K562 (cell line): Measurements from ENCODE around the gene HSD3B7. TPM values are rescaled to one million over a fixed set of nuclear protein-coding genes. Genes with fewer than 3 reads are reported as not detected.

ENCODE experiments used
- CBFA2T2 ChIP-seq: fragments of 450-650 bp; conservative IDR thresholded peaks from 2 replicates; pipeline ENCODE4 v1.6.1; 2017; ENCODE audit warnings: mild to moderate bottlenecking
- CEBPG ChIP-seq, 3 experiments: fragments of 200-800 bp in 1 of 3; sonication (Bioruptor generic) in 1 of 3; sonication (generic) in 1 of 3; formaldehyde crosslinking in 1 of 3; IDR thresholded peaks in 2 of 3; conservative IDR thresholded peaks in 1 of 3; 2 replicates each; pipeline versions ENCODE4 v1.6.1 to v1.8.0; 2016 to 2022; ENCODE audit warnings: missing compliant biosample characterization in 2 of 3, missing genetic modification characterization in 2 of 3, mild to moderate bottlenecking in 1 of 3, missing genetic modification reagents in 1 of 3
- CTCF ChIP-seq, 3 experiments: IDR thresholded peaks in 2 of 3; conservative IDR thresholded peaks in 1 of 3; 2 replicates each; pipeline ENCODE4 v1.5.1; 2011 to 2012; ENCODE audit warnings: low read length in 3 of 3, mild to moderate bottlenecking in 3 of 3, control low read depth in 2 of 3, improper control_type of control experiment in 1 of 3, inconsistent platforms in 1 of 3, low read depth in 1 of 3, mixed read lengths in 1 of 3, moderate library complexity in 1 of 3; ENCODE audit not compliant: insufficient read depth in 2 of 3
- DIDO1 ChIP-seq: fragments of 450-650 bp; IDR thresholded peaks from 2 replicates; pipeline ENCODE4 v1.6.1; 2016; ENCODE audit warnings: low read depth, missing biosample characterization, missing genetic modification characterization
- GATA2 ChIP-seq: sonication (generic); formaldehyde crosslinking; IDR thresholded peaks from 2 replicates; pipeline ENCODE4 v1.4.0; 2020; ENCODE audit warnings: mild to moderate bottlenecking, missing genetic modification reagents
- GATAD2B ChIP-seq: fragments of 450-650 bp; IDR thresholded peaks from 2 replicates; pipeline ENCODE4 v1.6.1; 2017; ENCODE audit warnings: mild to moderate bottlenecking, borderline replicate concordance
- HDAC6 ChIP-seq: IDR thresholded peaks from 2 replicates; pipeline ENCODE4 v1.6.1; 2012; ENCODE audit warnings: low read depth, mild to moderate bottlenecking, control low read depth, inconsistent platforms, low read length, moderate library complexity
- HLTF ChIP-seq: fragments of 450-650 bp; IDR thresholded peaks from 2 replicates; pipeline ENCODE4 v1.6.1; 2016
- HMG20B ChIP-seq: fragments of 250-450 bp; sonication (Bioruptor Pico); IDR thresholded peaks from 2 replicates; pipeline ENCODE4 v1.5.0; 2021; ENCODE audit warnings: mild to moderate bottlenecking
- HMGN3 ChIP-seq: IDR thresholded peaks from 2 replicates; pipeline ENCODE4 v1.6.1; 2011; ENCODE audit warnings: borderline replicate concordance, low read depth, mild to moderate bottlenecking, mixed read lengths, low read length; ENCODE audit not compliant: insufficient read length; ENCODE audit errors: extremely low read depth
- HNRNPK ChIP-seq: fragments of 200-400 bp; formaldehyde crosslinking; IDR thresholded peaks from one replicate; pipeline ENCODE4 v1.6.1; 2018; ENCODE audit warnings: mild to moderate bottlenecking, low read depth, low read length; ENCODE audit not compliant: poor library complexity, severe bottlenecking
- HOMEZ ChIP-seq: fragments of 250-450 bp; sonication (Bioruptor Pico); IDR thresholded peaks from 2 replicates; pipeline ENCODE4 v1.4.0; 2020; ENCODE audit warnings: mild to moderate bottlenecking, moderate library complexity
- KDM2B ChIP-seq: fragments of 250-450 bp; sonication (Bioruptor Pico); IDR thresholded peaks from 2 replicates; pipeline ENCODE4 v1.8.0; 2021; ENCODE audit warnings: mild to moderate bottlenecking, moderate library complexity
- MAFG ChIP-seq: fragments of 450-650 bp; conservative IDR thresholded peaks from 2 replicates; pipeline ENCODE4 v1.6.1; 2016; ENCODE audit warnings: missing genetic modification characterization, missing compliant biosample characterization
- MED1 ChIP-seq: sonication (generic); formaldehyde crosslinking; IDR thresholded peaks from 2 replicates; pipeline ENCODE4 v1.8.1; 2023; ENCODE audit warnings: missing genetic modification reagents, borderline replicate concordance
- MYNN ChIP-seq, 2 experiments: sonication (generic); formaldehyde crosslinking in 1 of 2; IDR thresholded peaks; 2 replicates each; pipeline versions ENCODE4 v1.5.0 to v1.6.1; 2016 to 2020; ENCODE audit warnings: antibody characterized with exemption in 1 of 2, missing genetic modification reagents in 1 of 2
- POLR3A ChIP-seq: IDR thresholded peaks from 2 replicates; pipeline ENCODE4 v1.6.1; 2011; ENCODE audit warnings: borderline replicate concordance, mild to moderate bottlenecking, moderate library complexity; ENCODE audit not compliant: insufficient read length, insufficient read depth; ENCODE audit errors: extremely low read depth
- PPARD ChIP-seq: fragments of 250-450 bp; sonication (Bioruptor Pico); IDR thresholded peaks from 2 replicates; pipeline ENCODE4 v1.8.0; 2022; ENCODE audit warnings: inconsistent platforms, mild to moderate bottlenecking, moderate library complexity
- PTRF ChIP-seq: fragments of 450-650 bp; IDR thresholded peaks from 2 replicates; pipeline ENCODE4 v1.6.1; 2016; ENCODE audit warnings: mild to moderate bottlenecking, missing genetic modification characterization, missing compliant biosample characterization
- PURB ChIP-seq: sonication (generic); formaldehyde crosslinking; IDR thresholded peaks from 2 replicates; pipeline ENCODE4 v1.9.0; 2021; ENCODE audit warnings: low read depth, mild to moderate bottlenecking, missing genetic modification reagents
- SRSF1 ChIP-seq: fragments of 200-400 bp; formaldehyde crosslinking; IDR thresholded peaks from 2 replicates; pipeline ENCODE4 v1.6.1; 2017; ENCODE audit warnings: mild to moderate bottlenecking, low read depth, low read length, moderate library complexity
- TBL1XR1 ChIP-seq, 2 experiments: IDR thresholded peaks; 2 replicates each; pipeline ENCODE4 v1.6.1; 2012; ENCODE audit warnings: improper control_type of control experiment in 2 of 2, low read length in 2 of 2, mild to moderate bottlenecking in 1 of 2
- TCF3 ChIP-seq: sonication (generic); formaldehyde crosslinking; IDR thresholded peaks from 2 replicates; pipeline ENCODE4 v1.4.0; 2020; ENCODE audit warnings: mild to moderate bottlenecking, missing genetic modification reagents
- ZFP30 ChIP-seq: fragments of 250-450 bp; sonication (Bioruptor Pico); IDR thresholded peaks from 2 replicates; pipeline ENCODE4 v1.8.0; 2022; ENCODE audit warnings: moderate library complexity, mild to moderate bottlenecking, inconsistent platforms, borderline replicate concordance
- ZSCAN29 ChIP-seq: fragments of 450-650 bp; IDR thresholded peaks from 2 replicates; pipeline ENCODE4 v1.6.1; 2017
- polyA plus RNA-seq, 8 experiments: library from polyadenylated mRNA; depleted of rRNA in 4 of 8; stranded (reverse) in 5 of 8; unstranded in 3 of 8; fragments of >200 nt; fragmentation: Nextera tagmentation in 2 of 8; fragmentation: Illumina TruSeq in 1 of 8; extraction: Ambion mirVana in 2 of 8; extraction: Trizol in 1 of 8; gene quantifications; 2 replicates each; pipeline versions ENCODE4 v1.2.1 to v1.2.3, GENCODE V29; 2011 to 2014; ENCODE audit warnings: inconsistent platforms in 1 of 8, missing spikeins in 1 of 8
- total RNA-seq, 7 experiments: library from RNA; depleted of rRNA in 6 of 7; stranded (reverse); fragments of >200 nt in 6 of 7; fragmentation: Illumina TruSeq in 2 of 7; extraction: Trizol in 2 of 7; gene quantifications; 2 replicates each; pipeline versions ENCODE4 v1.2.1 to v1.2.3, GENCODE V29; 2011 to 2021; ENCODE audit warnings: low replicate concordance in 1 of 7

The HSD3B7 gene
- total and polyA plus RNA-seq, 9 of the 15 experiments (the other 6 are each of a cell fraction or from before 2014, with no cell fraction given), result 5.4 to 49.1 (median 23.0) TPM

- TF ChIP-seq HMGN3 (peak; percentile 40), MYNN (IDR thresholded peaks at IDR 0.05) (peak; percentile 21; the same call in 1 of the 2 replicates), MYNN (CRISPR knock-in tag; IDR thresholded peaks at IDR 0.05) (no peak), TCF3 (CRISPR knock-in tag) (no peak), HLTF (no peak), SRSF1 (no peak), KDM2B (peak; percentile 41; the same call in 1 of the 2 replicates), HOMEZ (no peak), CBFA2T2 (no peak), HNRNPK (no peak), CTCF (IDR thresholded peaks at IDR 0.05 in 2 of 3, conservative IDR thresholded peaks at IDR 0.05 in 1 of 3; ENCODE audit: insufficient read depth in 2 of 3, low read depth in 1 of 3, low read length in 3 of 3) (no peak), DIDO1 (no peak), TBL1XR1 (IDR thresholded peaks at IDR 0.05; ENCODE audit: low read length in 2 of 2) (no peak), MED1 (CRISPR knock-in tag) (no peak), MAFG (tag) (no peak), GATA2 (no peak), PTRF (no peak), CEBPG (CRISPR knock-in tag; IDR thresholded peaks at IDR 0.05) (no peak), CEBPG (tag; conservative IDR thresholded peaks at IDR 0.05 in 1 of 2, IDR thresholded peaks at IDR 0.05 in 1 of 2) (no peak), HDAC6 (no peak), HMG20B (CRISPR knock-in tag) (no peak), PURB (CRISPR knock-in tag) (no peak), POLR3A (no peak), PPARD (CRISPR knock-in tag) (no peak), ZSCAN29 (no peak), ZFP30 (CRISPR knock-in tag) (no peak), GATAD2B (no peak)
Measured at GRCh38 chr16:30948667-30949649, 36.0 kb upstream of the HSD3B7 start, which contains the start of gene ORAI3 (continued).
